Upper lobe of right lung (tissue), 1 donor: ENCODE measurements around the gene CLCF1. TPM values are rescaled to one million over a fixed set of nuclear protein-coding genes. Genes with fewer than 3 reads are reported as not detected.
A peak's percentile ranks its signal among the peaks of the same experiment; 100 is the strongest.

Source experiments
- ATAC-seq: fragments of 200-7000 bp; cut with Tn5 transposase; one replicate; pipeline ENCODE4 v1.9.1; 2020; ENCODE audit warnings: mild to moderate bottlenecking, moderate library complexity
- DNase-seq: peaks from one replicate; pipeline ENCODE4 v3.0.0-alpha.2; 2020
- H3K27ac ChIP-seq: fragments of 200-600 bp; one replicate; pipeline ENCODE4 v1.8.0; 2022
- H3K27me3 ChIP-seq: fragments of 200-600 bp; one replicate; pipeline ENCODE4 v1.8.0; 2022; ENCODE audit warnings: mild to moderate bottlenecking
- H3K36me3 ChIP-seq: fragments of 200-600 bp; one replicate; pipeline ENCODE4 v1.8.0; 2022
- H3K4me1 ChIP-seq: fragments of 200-600 bp; one replicate; pipeline ENCODE4 v1.8.0; 2022
- H3K4me3 ChIP-seq: fragments of 200-600 bp; one replicate; pipeline ENCODE4 v1.8.0; 2022; ENCODE audit warnings: mild to moderate bottlenecking
- H3K9me3 ChIP-seq: fragments of 200-600 bp; one replicate; pipeline ENCODE4 v1.8.0; 2022
- CTCF ChIP-seq: fragments of 200-600 bp; IDR thresholded peaks from one replicate; pipeline ENCODE4 v1.8.0; 2022; ENCODE audit warnings: antibody characterized with exemption
- intact Hi-C: fragments of 100-400 bp; cut with DNase I; formaldehyde crosslinking; loops from one replicate; pipeline ENCODE4 v1.11.0; 2022
- total RNA-seq: library from RNA; stranded (reverse); fragmentation: NEBNext Ultra II Directional; extraction: Animal tissue kit (Norgen Biotek cat#: 25700); gene quantifications from one replicate; pipeline ENCODE4 v1.2.1, GENCODE V29; 2021
- donor health status: DM: no; HTN: yes; CAD: no; lungs with severe emphysema.

CLCF1 gene
- total RNA-seq, 1 donor from 2014 or later, result 4.0 TPM

- no peak for TF ChIP-seq CTCF
- Histone ChIP-seq H3K9me3 (no peaks in the 10 kb centered on the region), H3K4me3 (no peak overlapping the region), H3K4me1 (peaks cover 60% of the 10 kb centered on the region), H3K27me3 (no peaks in the 10 kb centered on the region), H3K36me3 (no peaks in the 10 kb centered on the region), H3K27ac (no peak overlapping the region)
- intact Hi-C loops, result no loop called here
- DNase-seq (no peak), ATAC-seq (no peak)
Observed at GRCh38 chr11:67368621-67369020, 4.8 kb downstream of the CLCF1 start.

- H3K9me3 ChIP-seq, result no peaks in the 10 kb centered on the region
- no peak overlapping the region for H3K4me3 ChIP-seq
- DNase-seq (no peak), ATAC-seq (no peak)
- intact Hi-C loops, result no loop called here
- no peak overlapping the region for H3K27ac ChIP-seq
- H3K4me1 ChIP-seq, result peaks cover 60% of the 10 kb centered on the region
- H3K36me3 ChIP-seq, result no peaks in the 10 kb centered on the region
- no peaks in the 10 kb centered on the region for H3K27me3 ChIP-seq
- TF ChIP-seq CTCF, result no peak
Observed at GRCh38 chr11:67367761-67368227, 5.6 kb downstream of the CLCF1 start.

GRCh38 chr11:67366961-67367760 lies 6.2 kb downstream of the CLCF1 start:
- Histone ChIP-seq H3K4me3 (no peak overlapping the region), H3K9me3 (no peaks in the 10 kb centered on the region), H3K27me3 (no peaks in the 10 kb centered on the region), H3K27ac (peak overlapping the region; percentile 36), H3K4me1 (peaks cover 59% of the 10 kb centered on the region), H3K36me3 (no peaks in the 10 kb centered on the region)
- ATAC-seq, result peak; percentile 49
- TF ChIP-seq CTCF, result no peak
- intact Hi-C loops, result no loop called here
- DNase-seq, result peak; percentile 78

GRCh38 chr11:67366546-67366945 lies 6.9 kb downstream of the CLCF1 start:
- no peaks in the 10 kb centered on the region for H3K36me3 ChIP-seq
- TF ChIP-seq CTCF, result no peak
- intact Hi-C loops, result no loop called here
- no peak overlapping the region for H3K4me3 ChIP-seq
- no peaks in the 10 kb centered on the region for H3K27me3 ChIP-seq
- H3K27ac ChIP-seq, result peak overlapping the region; percentile 36
- ATAC-seq (no peak), DNase-seq (no peak)
- H3K9me3 ChIP-seq, result no peaks in the 10 kb centered on the region
- peaks cover 53% of the 10 kb centered on the region for H3K4me1 ChIP-seq

- Histone ChIP-seq H3K27ac (peak overlapping the region; percentile 36), H3K4me3 (no peak overlapping the region), H3K27me3 (no peaks in the 10 kb centered on the region), H3K36me3 (no peaks in the 10 kb centered on the region), H3K9me3 (no peaks in the 10 kb centered on the region), H3K4me1 (peaks cover 46% of the 10 kb centered on the region)
- DNase-seq (no peak), ATAC-seq (no peak)
- TF ChIP-seq CTCF, result no peak
- intact Hi-C loops, result no loop called here
Observed at GRCh38 chr11:67365736-67366444, 7.5 kb downstream of the CLCF1 start.
